Measurements from ENCODE around the gene ENDOU.
"Not testable (repeated sequence)": the region's sequence is repeated elsewhere in the genome, so short reads cannot be mapped to it uniquely, and the experiment has no call there.

GRCh38 chr12:47667935-47668334 is 57.4 kb downstream of the ENDOU start:
- TF ChIP-seq POLR2AphosphoS5, POLR2A, CTCF (IDR thresholded peaks at IDR 0.05): not testable (repeated sequence)

All from stomach (tissue), 4 donors.